GM18909 (cell line): ENCODE measurements around the gene MOG.

Experiments used
- ATAC-seq: cut with Tn5 transposase; IDR thresholded peaks from one replicate; pipeline ENCODE4 v1.9.1; 2021; ENCODE audit warnings: mild to moderate bottlenecking; ENCODE audit not compliant: unreplicated experiment, poor library complexity

MOG gene

GRCh38 chr6:29656798-29657197 lies at the start of gene MOG:
TSS of gene MOG (plus strand) at chr6:29657092. CDS start at chr6:29657210, 118 bp downstream.
- no peak for ATAC-seq

GRCh38 chr6:29608131-29608530 lies 48.8 kb upstream of the MOG start:
- ATAC-seq, result no peak

- ATAC-seq, result no peak
Observed at GRCh38 chr6:29610540-29610939, 46.4 kb upstream of the MOG start.

GRCh38 chr6:29611426-29611825 lies 45.5 kb upstream of the MOG start:
- ATAC-seq, result no peak

- no peak for ATAC-seq
Observed at GRCh38 chr6:29617782-29618554, 38.9 kb upstream of the MOG start.

GRCh38 chr6:29619578-29620160 lies 37.2 kb upstream of the MOG start:
- no peak for ATAC-seq

- no peak for ATAC-seq
Observed at GRCh38 chr6:29620630-29621029, 36.3 kb upstream of the MOG start.

- ATAC-seq, result no peak
Observed at GRCh38 chr6:29624520-29624961, 32.4 kb upstream of the MOG start.

GRCh38 chr6:29625337-29625930 lies 31.5 kb upstream of the MOG start:
- no peak for ATAC-seq

- no peak for ATAC-seq
Observed at GRCh38 chr6:29626948-29627754, 29.7 kb upstream of the MOG start.

- no peak for ATAC-seq
Observed at GRCh38 chr6:29627755-29628418, 29.0 kb upstream of the MOG start.

- ATAC-seq, result no peak
Observed at GRCh38 chr6:29628419-29629281, 28.2 kb upstream of the MOG start.

GRCh38 chr6:29629571-29629970 lies 27.3 kb upstream of the MOG start:
- no peak for ATAC-seq

- ATAC-seq, result no peak
Observed at GRCh38 chr6:29630315-29630714, 26.6 kb upstream of the MOG start.

GRCh38 chr6:29631209-29631810 lies 25.6 kb upstream of the MOG start:
- no peak for ATAC-seq

GRCh38 chr6:29631860-29632731 lies 24.8 kb upstream of the MOG start:
- no peak for ATAC-seq

- ATAC-seq, result no peak
Observed at GRCh38 chr6:29632789-29633533, 23.9 kb upstream of the MOG start, which contains the start of gene GABBR1. TSS of gene GABBR1 (minus strand) at chr6:29633183. CDS start at chr6:29632385, 798 bp downstream.
